ENCODE measurements around the gene NPAS1. TPM values are rescaled to one million over a fixed set of nuclear protein-coding genes. Genes with fewer than 3 reads are reported as not detected.

Gene NPAS1
- total and polyA plus RNA-seq, 2 of the 13 experiments (the other 11 are each of a cell fraction or from before 2014, with no cell fraction given), result 0.35 to 2.9 TPM

- H3K9me3 ChIP-seq (ENCODE audit: low read length), result no peaks in the 10 kb centered on the region
- H3K27ac ChIP-seq (ENCODE audit: extremely low read length, insufficient read depth, low read length), result no peak overlapping the region
- no peaks in the 10 kb centered on the region for H3K79me2 ChIP-seq (ENCODE audit: insufficient read depth, low read length)
- H3K4me2 ChIP-seq (ENCODE audit: low read depth, low read length), result no peak overlapping the region
- ChIA-PET POLR2A (interaction anchor here (0.6 kb wide), 1 partner anchor 137 kb away, joined by 3 read pairs; no protein-coding TSS in a partner anchor), CTCF (ENCODE audit: low intra/inter-chr PET ratio, low total read pairs) (no interaction called here)
- no peaks in the 10 kb centered on the region; the same call in 1 of the 2 replicates for H4K20me1 ChIP-seq (ENCODE audit: insufficient read depth, low read length)
- H3K9ac ChIP-seq (ENCODE audit: insufficient read depth, low read depth, low read length), result no peak overlapping the region
- intact Hi-C loops (cut with micrococcal nuclease; ENCODE audit: unreplicated experiment), result no loop called here
- BruUV-seq (replicated peaks), result no TSS peak
- WGBS (ENCODE audit: low lambda C conversion rate), result 93% methylated on average over 5 of the region's 7 CpGs
- ATAC-seq (no peak), FAIRE-seq (no peak), DNase-seq (ENCODE audit: low spot score) (no peak)
- no peak overlapping the region for H2AFZ ChIP-seq (ENCODE audit: low read length)
- peaks cover 47 to 76% of the 10 kb centered on the region in 2 experiments for H3K36me3 ChIP-seq (replicated peaks in 1 of 2; ENCODE audit: control insufficient read depth in 1 of 2, insufficient read depth in 2 of 2, low read length in 2 of 2)
- H3K4me1 ChIP-seq (ENCODE audit: insufficient read depth, low read length), result no peaks in the 10 kb centered on the region
- TF ChIP-seq ZBTB2 (CRISPR knock-in tag; IDR thresholded peaks at IDR 0.05; ENCODE audit: low read depth) (no peak), ZNF646 (CRISPR knock-in tag; IDR thresholded peaks at IDR 0.05) (no peak), ATF5 (CRISPR knock-in tag; IDR thresholded peaks at IDR 0.05; ENCODE audit: low read depth) (no peak), MLXIP (CRISPR knock-in tag; IDR thresholded peaks at IDR 0.05; ENCODE audit: borderline replicate concordance) (no peak), HMGXB4 (CRISPR knock-in tag; IDR thresholded peaks at IDR 0.05; ENCODE audit: borderline replicate concordance in 1 of 2, low read depth in 1 of 2) (no peak), REPIN1 (CRISPR knock-in tag; IDR thresholded peaks at IDR 0.05; ENCODE audit: borderline replicate concordance, low read depth) (no peak), KLF13 (CRISPR knock-in tag; IDR thresholded peaks at IDR 0.05) (no peak)
- H3K4me3 ChIP-seq (replicated peaks in 1 of 3; ENCODE audit: insufficient read depth in 1 of 3, low read depth in 2 of 3, low read length in 3 of 3), result no peak overlapping the region
- no peaks in the 10 kb centered on the region for H3K27me3 ChIP-seq (ENCODE audit: control insufficient read depth in 1 of 2, insufficient read depth in 2 of 2, low read length in 2 of 2)
- in situ Hi-C loops (cut with HindIII; ENCODE audit: extremely low pct_ligation_motif_present, low pct_unique_long_range_greater_than_20kb), result loop anchor here (5.0 kb wide), 1 partner anchor 136 kb away; no protein-coding TSS in a partner anchor
Measured at GRCh38 chr19:46993622-46994021, 26.0 kb upstream of the NPAS1 start.
